Hypothalamus (tissue), 51 donors: Measurements from ENCODE around the gene DCUN1D4.

Source experiments
- DNase-seq, 51 donors: peaks; one replicate each; lab custom pipeline; 2025; lab: John Stamatoyannopoulos, UW

The DCUN1D4 gene

DNA sequence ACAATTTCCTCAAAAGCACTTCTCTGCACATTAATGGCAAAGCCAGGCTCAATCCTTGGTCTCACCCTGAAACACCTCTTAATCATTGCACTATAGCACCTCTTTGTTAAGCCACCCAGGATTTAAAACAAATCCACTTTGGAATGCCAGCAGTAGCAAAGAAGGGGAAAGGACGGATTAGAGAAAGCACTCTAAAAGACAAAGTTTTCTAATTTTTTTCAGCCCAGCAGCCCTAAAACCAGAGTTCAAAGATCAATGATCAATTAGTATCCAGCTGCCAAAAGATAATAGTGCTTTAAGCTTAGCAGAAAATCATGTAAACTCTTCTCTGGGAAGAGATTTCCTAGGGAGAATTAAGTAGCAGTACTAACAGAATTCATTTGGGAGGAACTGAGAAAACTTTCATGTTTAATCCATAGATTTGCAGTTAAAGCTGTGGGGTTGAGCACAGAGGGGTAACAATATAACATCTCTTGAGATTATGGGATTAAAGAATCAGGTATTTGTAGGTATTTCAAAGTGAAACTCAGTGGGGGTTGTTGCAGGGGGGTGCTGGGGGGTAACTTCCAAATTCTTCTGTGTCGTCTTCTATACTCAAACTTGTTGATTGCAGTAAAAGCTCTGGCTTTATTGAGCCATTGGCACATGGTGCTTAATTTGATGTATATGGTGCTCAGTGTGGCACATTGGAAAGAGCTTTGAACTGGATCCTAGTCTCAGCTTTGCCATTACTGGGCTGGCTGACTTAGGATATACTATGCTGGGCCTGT is 115.4 kb downstream of the DCUN1D4 start:
- DNase-seq, result no peak

DNA sequence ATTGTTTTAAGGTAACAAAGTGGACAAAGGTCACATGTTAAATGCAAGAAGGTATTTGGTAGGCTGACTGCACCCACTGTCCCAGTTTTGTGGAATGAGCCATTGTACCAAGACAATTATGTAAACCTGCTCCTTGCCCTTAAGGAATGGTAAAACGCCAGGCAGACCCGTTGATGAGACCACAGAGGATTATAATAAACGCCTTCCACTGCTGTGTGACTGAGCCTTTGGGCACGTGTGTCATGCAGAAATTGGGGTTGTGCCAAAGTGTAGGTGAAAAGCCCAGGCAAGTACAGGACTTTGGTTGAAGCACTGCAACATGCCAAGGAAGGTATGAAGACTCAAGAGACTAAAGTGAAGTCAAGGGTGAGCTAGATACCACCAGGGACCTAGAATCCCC is 117.5 kb downstream of the DCUN1D4 start:
- no peak for DNase-seq

- DNase-seq, result no peak
Measured at GRCh38 chr4:51963841-51964517, 121.0 kb downstream of the DCUN1D4 start.

- DNase-seq, result no peak
Measured at GRCh38 chr4:51965862-51966261, 122.9 kb downstream of the DCUN1D4 start.
